ENCODE results near the gene CMC2.

CMC2 gene

DNA sequence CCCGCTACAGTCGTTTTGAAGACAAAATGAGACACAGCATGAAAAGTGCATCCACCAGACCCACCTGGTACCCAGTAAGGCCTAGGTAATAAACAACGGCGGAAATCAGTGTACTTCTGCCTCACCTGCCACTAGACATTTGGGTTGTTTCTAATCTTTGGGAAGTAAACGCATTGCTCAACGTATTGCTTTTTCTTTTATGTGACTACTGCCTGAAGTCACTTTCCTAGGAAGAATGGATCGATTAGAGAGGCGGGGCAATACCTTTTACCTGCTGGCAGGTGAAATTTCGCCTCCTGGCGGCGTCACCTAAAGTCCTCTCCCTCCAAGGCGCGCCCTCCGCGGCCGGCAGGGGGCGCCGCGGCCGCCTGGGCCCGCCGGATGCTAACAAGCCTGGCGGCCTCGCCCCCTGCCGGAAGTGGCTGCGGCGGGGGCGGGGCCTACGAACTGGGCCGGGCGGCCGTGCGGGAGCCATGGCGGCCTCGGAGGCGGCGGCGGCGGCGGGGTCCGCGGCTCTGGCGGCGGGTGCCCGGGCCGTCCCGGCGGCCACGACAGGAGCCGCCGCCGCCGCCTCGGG, 28.8 kb upstream of the CMC2 start, which contains the start of gene ATMIN:
TSS of gene ATMIN (plus strand) at position 445 of the 577 bp plus-strand sequence. CDS start at position 474, 29 bp downstream.
- no peaks in the 10 kb centered on the region for H3K9me3 ChIP-seq (ENCODE audit: control insufficient read depth, insufficient read depth, low read depth, low read length)
- TF ChIP-seq, protein P1, sequence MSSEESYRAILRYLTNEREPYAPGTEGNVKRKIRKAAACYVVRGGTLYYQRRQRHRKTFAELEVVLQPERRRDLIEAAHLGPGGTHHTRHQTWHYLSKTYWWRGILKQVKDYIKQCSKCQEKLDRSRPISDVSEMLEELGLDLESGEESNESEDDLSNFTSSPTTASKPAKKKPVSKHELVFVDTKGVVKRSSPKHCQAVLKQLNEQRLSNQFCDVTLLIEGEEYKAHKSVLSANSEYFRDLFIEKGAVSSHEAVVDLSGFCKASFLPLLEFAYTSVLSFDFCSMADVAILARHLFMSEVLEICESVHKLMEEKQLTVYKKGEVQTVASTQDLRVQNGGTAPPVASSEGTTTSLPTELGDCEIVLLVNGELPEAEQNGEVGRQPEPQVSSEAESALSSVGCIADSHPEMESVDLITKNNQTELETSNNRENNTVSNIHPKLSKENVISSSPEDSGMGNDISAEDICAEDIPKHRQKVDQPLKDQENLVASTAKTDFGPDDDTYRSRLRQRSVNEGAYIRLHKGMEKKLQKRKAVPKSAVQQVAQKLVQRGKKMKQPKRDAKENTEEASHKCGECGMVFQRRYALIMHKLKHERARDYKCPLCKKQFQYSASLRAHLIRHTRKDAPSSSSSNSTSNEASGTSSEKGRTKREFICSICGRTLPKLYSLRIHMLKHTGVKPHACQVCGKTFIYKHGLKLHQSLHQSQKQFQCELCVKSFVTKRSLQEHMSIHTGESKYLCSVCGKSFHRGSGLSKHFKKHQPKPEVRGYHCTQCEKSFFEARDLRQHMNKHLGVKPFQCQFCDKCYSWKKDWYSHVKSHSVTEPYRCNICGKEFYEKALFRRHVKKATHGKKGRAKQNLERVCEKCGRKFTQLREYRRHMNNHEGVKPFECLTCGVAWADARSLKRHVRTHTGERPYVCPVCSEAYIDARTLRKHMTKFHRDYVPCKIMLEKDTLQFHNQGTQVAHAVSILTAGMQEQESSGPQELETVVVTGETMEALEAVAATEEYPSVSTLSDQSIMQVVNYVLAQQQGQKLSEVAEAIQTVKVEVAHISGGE (tag by site-specific recombination; conservative IDR thresholded peaks at IDR 0.05; ENCODE audit: low read depth) = 0 out of 2 replicates have a peak, but pooled peaks have one; percentile 26
- TF ChIP-seq ZSCAN30 (tag by site-specific recombination; IDR thresholded peaks at IDR 0.05) = peak; percentile 29; the same call in 1 of the 2 replicates
- TF ChIP-seq, protein P2, sequence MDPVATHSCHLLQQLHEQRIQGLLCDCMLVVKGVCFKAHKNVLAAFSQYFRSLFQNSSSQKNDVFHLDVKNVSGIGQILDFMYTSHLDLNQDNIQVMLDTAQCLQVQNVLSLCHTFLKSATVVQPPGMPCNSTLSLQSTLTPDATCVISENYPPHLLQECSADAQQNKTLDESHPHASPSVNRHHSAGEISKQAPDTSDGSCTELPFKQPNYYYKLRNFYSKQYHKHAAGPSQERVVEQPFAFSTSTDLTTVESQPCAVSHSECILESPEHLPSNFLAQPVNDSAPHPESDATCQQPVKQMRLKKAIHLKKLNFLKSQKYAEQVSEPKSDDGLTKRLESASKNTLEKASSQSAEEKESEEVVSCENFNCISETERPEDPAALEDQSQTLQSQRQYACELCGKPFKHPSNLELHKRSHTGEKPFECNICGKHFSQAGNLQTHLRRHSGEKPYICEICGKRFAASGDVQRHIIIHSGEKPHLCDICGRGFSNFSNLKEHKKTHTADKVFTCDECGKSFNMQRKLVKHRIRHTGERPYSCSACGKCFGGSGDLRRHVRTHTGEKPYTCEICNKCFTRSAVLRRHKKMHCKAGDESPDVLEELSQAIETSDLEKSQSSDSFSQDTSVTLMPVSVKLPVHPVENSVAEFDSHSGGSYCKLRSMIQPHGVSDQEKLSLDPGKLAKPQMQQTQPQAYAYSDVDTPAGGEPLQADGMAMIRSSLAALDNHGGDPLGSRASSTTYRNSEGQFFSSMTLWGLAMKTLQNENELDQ (tag by site-specific recombination; IDR thresholded peaks at IDR 0.05; ENCODE audit: low read depth) = no peak
- peak; percentile 26; the same call in 1 of the 2 replicates for TF ChIP-seq ZNF561 (tag by site-specific recombination; IDR thresholded peaks at IDR 0.05; ENCODE audit: borderline replicate concordance)
- peak; percentile 96 for TF ChIP-seq ZEB2 (tag by site-specific recombination; IDR thresholded peaks at IDR 0.05)
- TF ChIP-seq ZNF350 (tag by site-specific recombination; IDR thresholded peaks at IDR 0.05) = no peak
- 0 out of 2 replicates have a peak, but pooled peaks have one; percentile 14 for TF ChIP-seq ZXDB (tag by site-specific recombination; IDR thresholded peaks at IDR 0.05)
- TF ChIP-seq, protein P3, sequence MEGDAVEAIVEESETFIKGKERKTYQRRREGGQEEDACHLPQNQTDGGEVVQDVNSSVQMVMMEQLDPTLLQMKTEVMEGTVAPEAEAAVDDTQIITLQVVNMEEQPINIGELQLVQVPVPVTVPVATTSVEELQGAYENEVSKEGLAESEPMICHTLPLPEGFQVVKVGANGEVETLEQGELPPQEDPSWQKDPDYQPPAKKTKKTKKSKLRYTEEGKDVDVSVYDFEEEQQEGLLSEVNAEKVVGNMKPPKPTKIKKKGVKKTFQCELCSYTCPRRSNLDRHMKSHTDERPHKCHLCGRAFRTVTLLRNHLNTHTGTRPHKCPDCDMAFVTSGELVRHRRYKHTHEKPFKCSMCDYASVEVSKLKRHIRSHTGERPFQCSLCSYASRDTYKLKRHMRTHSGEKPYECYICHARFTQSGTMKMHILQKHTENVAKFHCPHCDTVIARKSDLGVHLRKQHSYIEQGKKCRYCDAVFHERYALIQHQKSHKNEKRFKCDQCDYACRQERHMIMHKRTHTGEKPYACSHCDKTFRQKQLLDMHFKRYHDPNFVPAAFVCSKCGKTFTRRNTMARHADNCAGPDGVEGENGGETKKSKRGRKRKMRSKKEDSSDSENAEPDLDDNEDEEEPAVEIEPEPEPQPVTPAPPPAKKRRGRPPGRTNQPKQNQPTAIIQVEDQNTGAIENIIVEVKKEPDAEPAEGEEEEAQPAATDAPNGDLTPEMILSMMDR (tag by site-specific recombination; IDR thresholded peaks at IDR 0.05) = peak; percentile 92
- TF ChIP-seq ELK4 (IDR thresholded peaks at IDR 0.05; ENCODE audit: borderline replicate concordance, low read depth, low read length) = peak; percentile 47; the same call in 1 of the 2 replicates
- TF ChIP-seq, protein P4, sequence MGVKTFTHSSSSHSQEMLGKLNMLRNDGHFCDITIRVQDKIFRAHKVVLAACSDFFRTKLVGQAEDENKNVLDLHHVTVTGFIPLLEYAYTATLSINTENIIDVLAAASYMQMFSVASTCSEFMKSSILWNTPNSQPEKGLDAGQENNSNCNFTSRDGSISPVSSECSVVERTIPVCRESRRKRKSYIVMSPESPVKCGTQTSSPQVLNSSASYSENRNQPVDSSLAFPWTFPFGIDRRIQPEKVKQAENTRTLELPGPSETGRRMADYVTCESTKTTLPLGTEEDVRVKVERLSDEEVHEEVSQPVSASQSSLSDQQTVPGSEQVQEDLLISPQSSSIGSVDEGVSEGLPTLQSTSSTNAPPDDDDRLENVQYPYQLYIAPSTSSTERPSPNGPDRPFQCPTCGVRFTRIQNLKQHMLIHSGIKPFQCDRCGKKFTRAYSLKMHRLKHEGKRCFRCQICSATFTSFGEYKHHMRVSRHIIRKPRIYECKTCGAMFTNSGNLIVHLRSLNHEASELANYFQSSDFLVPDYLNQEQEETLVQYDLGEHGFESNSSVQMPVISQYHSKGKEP (tag by site-specific recombination; IDR thresholded peaks at IDR 0.05) = 0 out of 2 replicates have a peak, but pooled peaks have one; percentile 24
- peak; percentile 64 for TF ChIP-seq ZNF660 (tag by site-specific recombination; IDR thresholded peaks at IDR 0.05)
- TF ChIP-seq, protein P5, sequence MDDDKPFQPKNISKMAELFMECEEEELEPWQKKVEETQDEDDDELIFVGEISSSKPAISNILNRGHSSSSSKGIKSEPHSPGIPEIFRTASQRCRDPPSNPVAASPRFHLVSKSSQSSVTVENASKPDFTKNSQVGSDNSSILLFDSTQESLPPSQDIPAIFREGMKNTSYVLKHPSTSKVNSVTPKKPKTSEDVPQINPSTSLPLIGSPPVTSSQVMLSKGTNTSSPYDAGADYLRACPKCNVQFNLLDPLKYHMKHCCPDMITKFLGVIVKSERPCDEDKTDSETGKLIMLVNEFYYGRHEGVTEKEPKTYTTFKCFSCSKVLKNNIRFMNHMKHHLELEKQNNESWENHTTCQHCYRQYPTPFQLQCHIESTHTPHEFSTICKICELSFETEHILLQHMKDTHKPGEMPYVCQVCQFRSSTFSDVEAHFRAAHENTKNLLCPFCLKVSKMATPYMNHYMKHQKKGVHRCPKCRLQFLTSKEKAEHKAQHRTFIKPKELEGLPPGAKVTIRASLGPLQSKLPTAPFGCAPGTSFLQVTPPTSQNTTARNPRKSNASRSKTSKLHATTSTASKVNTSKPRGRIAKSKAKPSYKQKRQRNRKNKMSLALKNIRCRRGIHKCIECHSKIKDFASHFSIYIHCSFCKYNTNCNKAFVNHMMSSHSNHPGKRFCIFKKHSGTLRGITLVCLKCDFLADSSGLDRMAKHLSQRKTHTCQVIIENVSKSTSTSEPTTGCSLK (tag by site-specific recombination; IDR thresholded peaks at IDR 0.05) = no peak
- TF ChIP-seq PRDM1 (tag by site-specific recombination; IDR thresholded peaks at IDR 0.05) = peak; percentile 75
- H3K27ac ChIP-seq (ENCODE audit: extremely low read depth, low read depth, low read length) = peak within 1 kb of the TSS; percentile 76; the same call in 1 of the 2 replicates
- CTCF ChIA-PET = interaction anchor here (0.6 to 2.6 kb wide), 29 partner anchors 10 to 701 kb away, joined by 3 to 24 read pairs (median 4); partner anchors contain the start of gene C16orf46
- peaks cover under 1 to 35% of the 10 kb centered on the region in 2 experiments; a peak in 2 of 3 replicates for H3K36me3 ChIP-seq (ENCODE audit: control insufficient read depth in 2 of 2, insufficient read depth in 1 of 2, low read length in 2 of 2)
- POLR2A ChIA-PET = interaction anchor here (1.3 to 1.9 kb wide), 2 partner anchors 25 to 29 kb away, joined by 4 to 11 read pairs; partner anchors contain the start of genes CENPN and CMC2
- H3K4me3 ChIP-seq (ENCODE audit: low read depth, low read length) = peak within 1 kb of the TSS; percentile 89
- peaks cover 3% of the 10 kb centered on the region; the same call in 1 of the 2 replicates for H3K4me1 ChIP-seq (ENCODE audit: control insufficient read depth, insufficient read depth, low read length)
